NCI-H446 treated with DMSO at 0.1 percent for 48 hours (cell line): ENCODE measurements around the gene NFATC1.
"Not testable (repeated sequence)": the region's sequence is repeated elsewhere in the genome, so short reads cannot be mapped to it uniquely, and the experiment has no call there.

Source experiments
- DNase-seq: peaks from one replicate; lab custom pipeline; 2025; lab: John Stamatoyannopoulos, UW

NFATC1 gene

DNA sequence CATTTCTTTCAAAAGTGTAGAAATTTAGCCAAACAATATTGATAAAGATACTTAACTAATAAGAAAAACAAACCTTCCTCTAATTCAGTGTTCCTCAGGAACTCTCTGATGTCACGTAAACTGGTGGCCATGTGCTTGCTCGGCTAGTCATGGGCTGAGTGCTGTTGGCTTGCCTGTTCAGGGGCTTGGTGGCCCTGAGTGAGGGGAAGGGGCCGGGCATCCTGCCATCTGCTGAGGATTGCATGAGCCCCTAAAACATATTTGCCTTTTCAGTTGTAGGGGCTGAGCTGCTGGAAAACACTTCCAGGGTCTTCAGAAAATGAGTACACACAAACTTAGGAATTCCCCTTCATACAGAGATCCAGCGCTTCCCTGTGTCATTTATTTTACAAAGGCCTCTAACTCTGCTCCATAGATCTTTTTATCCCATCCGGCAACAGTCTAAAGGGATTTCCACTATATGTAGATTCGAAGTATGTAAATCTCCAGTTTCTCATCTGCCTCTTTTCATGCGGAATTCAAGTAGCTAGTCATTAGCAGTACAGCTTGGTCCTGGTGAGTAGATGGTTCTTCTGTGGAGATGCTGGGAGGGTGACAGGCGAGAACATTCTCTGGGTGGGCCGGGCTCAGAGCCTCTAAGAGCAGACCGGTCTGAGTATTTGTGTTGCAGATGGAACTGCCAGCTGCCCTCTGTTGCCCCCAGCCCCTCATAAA lies 20.1 kb upstream of the NFATC1 start:
- DNase-seq = no peak

DNA sequence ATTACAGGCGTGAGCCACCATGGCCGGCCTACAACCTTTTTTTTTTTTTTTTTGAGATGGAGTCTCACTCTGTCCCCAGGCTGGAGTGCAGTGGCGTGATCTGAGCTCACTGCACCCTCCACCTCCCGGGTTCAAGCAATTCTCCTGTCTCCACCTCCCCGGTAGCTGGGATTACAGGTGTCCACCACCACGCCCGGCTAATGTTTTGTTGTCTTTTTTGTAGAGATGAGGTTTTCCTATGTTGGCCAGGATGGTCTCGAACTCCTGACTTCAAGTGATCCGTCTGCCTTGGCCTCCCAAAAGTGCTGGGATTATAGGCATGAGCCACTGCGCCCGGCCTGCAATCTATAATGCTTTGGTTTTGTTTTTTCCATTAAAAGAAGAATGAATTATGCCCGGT lies 19.1 kb upstream of the NFATC1 start:
- DNase-seq = not testable (repeated sequence)

DNA sequence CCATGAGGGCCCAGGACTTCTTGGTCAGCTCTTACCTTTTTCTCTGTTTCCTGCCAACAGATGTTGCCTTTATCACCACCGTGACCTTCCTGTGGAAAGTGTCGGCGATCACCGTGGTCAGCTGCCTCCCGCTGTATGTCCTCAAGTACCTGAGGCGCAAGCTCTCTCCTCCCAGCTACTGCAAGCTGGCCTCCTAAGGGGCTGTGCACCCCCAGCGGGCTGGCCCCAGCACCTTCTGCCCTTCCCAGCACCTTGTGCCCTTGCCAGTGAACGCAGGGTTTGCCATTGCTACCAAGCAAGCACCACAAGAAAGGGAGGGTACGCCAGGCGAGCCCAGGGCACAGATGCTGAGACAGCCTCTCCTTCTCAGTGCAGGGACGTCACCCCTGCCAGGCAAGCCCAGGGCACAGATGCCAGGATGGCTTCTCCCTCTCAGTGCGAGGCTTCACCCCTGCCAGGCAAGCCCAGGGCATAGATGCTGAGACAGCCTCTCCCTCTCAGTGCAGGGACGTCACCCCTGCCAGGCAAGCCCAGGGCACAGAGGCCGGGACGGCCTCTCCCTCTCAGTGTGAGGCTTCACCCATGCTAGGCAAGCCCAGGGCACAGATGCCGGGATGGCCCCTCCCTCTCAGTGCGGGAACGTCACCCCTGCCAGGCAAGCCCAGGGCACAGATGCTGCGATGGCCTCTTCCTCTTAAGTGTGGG lies 18.4 kb upstream of the NFATC1 start:
- no peak for DNase-seq

DNA sequence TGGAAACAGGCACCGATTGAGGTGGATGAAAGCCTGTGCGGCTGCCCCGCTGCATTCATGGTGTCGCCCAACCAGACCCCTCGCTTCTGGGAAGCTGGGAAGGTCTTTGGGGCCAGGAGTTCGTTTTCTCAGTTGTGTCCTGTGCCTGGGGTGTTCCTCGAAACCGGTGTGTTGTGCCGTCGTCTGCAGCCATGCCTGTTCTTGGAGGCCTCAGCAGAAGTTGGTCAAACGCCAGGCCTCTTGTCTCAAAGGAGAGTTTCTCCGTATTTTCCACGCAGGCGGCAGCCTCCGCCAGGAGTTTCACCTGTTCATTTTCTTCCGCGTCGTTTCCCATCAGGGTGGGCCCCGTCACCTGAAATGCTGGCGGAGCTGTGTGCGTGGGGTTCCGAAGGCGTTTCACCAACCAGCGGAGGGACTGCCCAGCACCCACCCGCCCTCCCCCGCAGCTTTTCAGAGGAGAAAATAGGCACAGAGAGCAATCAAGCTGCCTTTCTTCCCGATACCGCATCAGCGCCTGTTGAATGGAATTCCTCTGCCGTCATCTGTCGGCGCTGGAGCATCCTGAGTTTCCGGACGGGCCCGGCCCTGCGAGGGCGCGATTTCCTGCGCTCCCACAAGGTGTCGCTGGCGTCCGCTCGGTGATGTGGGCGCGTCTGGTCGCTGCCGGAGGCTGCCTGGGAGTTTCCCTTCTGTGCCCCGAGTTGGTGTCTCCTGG lies 17.0 kb upstream of the NFATC1 start:
- DNase-seq = no peak

DNA sequence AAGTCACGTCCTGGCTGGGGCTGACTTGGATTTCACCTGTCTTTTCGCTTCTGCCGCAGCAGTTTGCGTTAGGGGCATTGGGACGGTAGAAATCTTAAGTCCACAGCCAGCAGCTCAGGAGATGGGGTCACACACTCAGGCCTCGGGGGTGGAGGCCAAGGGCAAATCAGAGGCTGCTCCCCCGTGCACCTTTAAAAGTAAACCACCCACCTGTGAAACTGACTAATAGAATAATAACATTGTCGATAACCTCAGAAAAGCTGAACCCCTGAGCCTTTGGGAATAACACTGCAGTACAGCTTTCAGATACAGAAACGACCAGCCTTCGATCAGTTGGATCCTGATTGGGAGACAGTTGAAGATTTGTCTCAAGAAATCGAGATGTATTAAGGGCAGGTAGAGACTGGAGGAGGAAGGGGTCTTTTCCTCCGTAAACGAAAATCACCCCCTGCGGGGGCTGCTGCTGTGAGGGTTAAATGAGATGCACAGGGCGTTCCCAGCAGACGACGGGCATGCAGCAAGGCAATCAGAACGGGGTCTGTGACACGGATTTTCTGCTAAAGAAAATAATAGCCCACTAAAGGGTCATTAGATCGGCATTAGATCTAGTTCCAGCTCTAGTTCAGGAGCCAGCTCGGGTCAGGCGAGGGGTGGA lies 16.4 kb upstream of the NFATC1 start:
- no peak for DNase-seq

DNA sequence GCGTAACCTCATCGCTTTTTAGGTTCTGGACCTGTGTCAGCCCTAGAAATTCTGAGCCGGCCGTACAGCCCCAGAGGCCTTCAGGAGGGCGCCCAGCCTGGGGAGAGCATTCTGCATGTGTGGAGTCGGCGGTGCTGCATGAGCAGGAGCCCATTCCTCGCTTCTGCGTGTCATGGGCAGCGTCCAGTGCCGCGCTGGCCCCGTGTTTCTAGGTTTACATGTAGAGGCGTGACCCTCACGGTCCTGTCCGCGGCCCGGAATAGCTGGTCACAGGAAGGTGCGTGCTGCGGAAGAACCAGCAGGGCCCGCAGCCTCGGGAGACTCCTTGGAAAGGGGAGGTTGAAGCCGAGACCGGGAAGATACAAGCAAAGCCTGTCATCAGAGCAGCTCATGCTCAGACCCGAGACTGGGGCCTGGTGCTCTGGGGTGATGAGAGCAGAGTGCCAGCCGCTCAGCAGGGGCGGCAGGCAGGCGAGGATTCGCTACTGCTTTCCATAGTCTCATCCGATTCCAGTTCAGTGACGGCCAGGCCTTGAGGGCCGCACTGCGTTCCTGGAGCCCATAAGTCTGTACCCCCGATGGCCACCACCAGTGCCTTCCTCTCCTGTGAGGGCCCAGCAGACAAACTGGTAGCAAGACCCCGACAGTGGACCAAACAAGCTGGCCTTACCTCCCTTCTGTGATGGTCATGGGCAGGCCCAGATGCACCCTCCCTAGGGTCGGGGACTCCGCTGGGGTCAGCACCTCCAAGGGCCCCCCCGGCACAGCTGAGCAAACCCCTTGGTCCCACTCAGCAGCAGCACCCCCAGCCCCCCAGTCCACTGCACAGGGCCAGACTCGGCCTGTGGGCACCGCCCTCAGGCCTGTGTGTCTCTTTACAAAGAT lies 15.6 kb upstream of the NFATC1 start:
- no peak for DNase-seq

DNA sequence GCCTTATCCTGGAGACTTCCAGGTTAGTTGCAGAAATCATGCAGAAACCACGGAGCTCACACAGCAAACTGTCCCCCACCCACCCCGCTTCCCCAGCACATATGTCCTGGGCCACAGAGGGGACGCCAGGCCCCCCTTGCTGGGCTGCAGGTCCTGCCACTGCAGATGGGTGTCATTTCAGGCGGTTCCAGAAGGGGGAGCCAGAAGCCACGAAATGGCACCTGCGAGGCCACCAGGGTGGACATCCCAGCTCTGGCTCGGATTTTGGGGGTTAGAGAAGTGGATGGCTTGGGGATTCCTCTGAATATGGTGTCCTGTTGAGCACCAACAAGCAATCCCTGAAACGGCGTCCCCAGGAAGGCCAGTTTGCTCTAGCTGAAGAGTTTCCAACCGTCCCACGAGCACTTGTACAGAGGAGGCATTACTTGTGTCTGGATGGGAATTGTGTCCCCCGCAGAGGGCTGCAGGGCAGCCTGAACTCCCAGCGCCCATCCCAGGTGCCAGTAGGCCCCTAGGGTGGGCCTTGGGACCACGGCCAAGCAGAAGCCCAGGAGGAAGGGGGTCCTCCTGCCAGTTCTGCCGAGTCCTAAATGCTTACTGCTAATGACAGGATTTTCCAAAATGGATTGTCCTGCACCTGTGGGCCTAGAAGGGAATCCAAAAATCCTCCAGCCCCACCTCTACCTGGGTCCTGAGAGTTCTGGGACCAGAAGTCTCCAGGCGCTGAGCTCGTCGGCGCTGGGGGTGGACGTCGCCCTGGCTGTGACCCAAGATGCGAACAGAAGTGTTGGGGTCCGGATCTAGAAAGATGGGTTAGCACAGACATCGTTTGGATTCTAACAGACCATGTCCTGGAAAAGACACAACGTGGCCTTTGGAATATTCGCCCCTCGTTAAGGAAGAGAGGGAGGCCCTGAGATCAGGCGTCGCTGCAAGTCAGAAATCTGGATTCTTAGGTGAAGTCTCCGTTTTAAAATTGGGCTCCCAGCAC lies 14.6 kb upstream of the NFATC1 start:
- no peak for DNase-seq

DNA sequence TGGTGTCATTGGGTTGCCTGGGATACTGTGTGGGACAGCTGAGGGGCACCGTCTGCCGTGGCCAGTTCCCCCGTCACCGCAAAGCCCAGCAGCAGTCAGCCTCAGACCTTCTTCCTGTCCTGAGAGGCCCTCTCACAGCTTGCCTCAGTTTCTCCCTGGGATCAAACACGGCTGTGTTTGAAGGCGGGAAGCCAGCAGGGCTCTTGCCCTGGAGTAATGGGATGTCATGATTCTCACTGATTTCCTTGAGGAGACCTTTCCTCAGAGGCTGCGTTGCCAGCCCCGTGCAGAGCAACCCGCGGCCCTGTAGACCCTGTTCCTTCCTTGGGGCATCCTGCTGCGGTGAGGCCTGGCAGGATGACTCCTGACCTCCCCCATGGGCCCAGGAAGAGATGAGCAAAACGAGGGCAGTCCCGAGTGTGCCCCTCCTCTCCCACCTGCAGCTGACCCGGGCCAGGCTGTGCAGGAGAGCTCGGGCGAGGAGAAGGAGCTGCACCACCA lies 13.9 kb upstream of the NFATC1 start:
- no peak for DNase-seq

DNA sequence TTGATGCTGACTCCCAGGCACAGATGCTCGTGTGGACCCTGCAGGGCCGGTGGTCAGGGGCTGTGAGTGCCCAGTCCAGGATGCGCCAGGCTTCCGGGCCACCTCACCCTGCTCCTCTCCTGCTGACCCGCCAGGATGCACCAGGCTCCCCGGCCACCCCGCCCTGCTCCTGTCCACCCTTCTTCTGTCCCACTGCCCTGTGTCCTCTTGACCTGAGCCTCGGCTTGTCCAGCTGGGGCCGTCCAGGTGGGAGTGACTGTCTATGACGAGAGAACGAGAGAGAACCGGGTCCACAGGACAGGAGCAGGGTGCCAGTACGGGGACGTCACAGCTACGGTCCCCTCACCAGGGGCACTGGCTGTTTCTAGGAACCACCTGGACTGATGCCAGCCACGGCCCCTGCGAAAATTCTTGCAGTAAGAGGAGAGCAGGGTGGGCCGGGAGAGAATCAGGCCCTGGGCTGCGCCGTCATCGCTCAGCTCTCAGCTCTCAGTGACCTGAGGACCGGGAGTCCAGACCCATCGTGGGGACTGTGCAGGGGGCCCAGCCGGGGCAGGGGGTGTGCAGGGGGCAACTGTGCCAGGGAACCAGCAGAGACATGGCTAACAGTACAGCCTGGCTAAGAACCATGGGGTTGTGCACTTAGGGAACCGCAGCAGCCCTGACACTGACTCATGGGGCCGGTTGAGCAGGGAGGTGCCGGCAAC lies 12.9 kb upstream of the NFATC1 start:
- no peak for DNase-seq

DNA sequence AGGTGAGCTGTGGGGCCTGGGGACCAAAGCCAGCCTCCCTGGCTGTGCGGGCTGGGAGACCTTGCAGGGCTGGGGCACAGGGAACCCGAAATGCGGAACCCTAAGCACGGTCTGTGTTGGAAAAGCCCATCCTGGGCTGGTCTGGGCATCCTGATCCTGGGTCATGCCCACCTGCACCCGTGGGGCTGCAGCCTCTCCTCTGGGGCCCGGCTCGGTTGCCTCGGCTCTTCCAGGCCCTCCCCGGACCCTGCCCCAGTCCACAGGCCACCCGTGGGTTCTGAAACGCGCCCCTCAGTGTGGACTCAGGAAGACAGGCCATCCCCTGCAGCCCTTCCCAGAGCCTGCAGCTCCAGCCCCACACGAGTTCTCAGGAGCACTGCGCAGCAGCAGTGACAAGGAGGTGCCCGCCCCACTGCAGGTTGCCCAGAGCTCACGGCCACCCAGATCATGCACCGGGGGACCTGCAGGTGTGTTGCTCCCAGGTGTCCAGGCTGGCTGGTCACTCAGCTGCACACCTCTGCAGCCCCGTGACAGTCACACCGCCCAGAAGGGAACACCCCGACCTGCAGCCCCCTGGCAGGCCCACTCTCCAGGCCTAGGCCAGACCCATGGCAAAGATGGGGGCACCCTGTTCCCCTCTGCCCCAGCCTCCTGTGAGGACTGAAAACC lies 12.2 kb upstream of the NFATC1 start:
- DNase-seq = no peak

DNA sequence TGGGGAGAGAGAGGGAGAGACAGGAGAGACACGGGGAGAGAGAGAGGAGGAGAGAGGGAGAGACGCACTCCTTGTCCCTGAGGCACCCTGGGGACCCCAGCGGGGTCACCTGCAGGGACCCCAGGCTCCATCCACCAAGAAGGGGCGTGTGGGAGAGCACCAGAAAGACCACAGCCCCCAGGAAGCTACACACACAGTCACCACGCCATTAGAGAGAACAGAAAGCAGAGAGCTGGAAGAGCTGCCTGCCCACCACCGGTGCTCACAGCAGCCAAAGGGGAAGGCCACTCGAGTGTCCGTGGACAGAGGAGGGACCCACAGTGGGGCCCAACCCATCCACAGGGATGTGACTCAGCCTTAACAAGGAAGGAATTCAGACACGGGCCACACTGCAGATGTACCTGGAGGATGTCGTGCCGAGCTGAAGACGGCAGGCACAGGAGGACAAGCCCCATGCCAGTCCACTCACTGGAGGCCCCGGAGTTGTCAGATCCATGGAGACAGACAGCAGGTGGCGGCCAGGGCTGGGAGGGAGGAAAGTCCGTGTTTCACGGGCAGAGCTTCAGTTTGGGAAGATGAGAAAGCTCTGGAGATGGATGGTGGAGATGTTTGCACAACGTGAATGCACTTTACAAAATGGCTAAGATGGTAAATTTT lies 11.5 kb upstream of the NFATC1 start:
- no peak for DNase-seq

DNA sequence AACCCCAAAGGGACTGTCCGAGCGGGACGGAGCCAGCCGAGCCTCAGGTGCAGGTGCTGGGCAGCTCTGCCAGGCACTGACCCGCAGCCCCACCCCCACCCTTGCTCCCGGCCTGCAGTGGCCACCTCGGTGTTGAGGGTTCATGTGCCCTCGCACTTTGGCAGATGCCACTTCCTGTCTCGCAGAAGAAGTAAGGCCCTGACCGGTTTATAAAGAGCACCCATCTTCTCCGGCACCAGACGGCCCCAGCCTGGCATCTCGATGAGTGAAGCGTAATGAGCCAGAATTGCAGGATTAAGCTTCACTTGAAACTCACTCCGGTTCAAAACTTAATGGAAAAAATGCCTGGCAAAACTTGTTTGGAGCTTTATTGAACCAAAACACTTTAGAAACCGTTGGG lies 10.9 kb upstream of the NFATC1 start:
- DNase-seq = no peak

DNA sequence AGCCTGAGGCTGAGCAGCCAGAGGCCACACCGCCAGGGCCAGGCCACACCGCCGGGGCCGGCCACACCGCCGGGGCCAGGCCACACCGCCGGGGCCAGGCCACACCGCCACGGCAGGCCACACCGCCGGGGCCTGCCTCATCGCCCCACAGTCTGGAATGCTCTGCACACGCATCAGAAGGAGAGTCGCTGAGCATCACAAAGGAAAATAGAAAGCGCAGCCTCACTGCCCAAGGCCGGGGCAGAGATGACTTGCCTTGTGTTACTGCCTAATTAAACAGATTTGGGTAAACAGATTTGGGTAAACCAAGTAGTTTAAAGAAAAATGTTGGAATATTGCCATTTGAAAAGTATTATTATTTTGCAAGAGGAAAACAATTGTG lies 10.4 kb upstream of the NFATC1 start:
- no peak for DNase-seq

DNA sequence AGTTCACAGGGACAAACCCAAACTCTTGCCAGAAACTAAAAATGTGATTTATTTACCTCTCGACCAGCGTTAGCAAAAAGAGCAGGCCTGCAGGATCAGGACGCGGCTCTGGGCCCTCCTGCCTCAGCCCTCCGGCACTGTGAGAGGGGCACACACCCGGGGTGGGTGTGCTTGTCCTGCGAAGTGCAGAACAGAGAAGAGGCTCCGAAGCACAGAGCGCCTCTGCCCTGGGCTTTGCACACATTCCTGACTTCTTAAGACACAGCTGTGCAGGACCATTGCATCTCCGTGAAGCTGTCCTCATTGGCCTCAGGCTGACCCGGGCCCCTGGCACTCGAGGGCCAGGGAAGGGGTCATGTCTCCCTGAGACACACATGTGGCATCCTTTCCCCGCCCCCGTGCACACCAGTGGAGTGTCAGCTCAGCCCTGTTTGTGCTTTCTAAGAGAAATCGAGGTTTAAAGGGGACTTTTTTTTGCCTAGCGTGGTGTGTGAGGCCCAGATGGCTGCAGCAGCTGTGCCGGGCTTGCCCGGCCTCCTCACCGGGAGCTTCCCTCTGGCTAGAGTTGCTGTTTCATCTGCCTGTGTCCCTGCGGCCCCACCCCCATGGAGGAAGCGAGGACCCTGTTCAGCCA lies 9.9 kb upstream of the NFATC1 start:
- DNase-seq = no peak

DNA sequence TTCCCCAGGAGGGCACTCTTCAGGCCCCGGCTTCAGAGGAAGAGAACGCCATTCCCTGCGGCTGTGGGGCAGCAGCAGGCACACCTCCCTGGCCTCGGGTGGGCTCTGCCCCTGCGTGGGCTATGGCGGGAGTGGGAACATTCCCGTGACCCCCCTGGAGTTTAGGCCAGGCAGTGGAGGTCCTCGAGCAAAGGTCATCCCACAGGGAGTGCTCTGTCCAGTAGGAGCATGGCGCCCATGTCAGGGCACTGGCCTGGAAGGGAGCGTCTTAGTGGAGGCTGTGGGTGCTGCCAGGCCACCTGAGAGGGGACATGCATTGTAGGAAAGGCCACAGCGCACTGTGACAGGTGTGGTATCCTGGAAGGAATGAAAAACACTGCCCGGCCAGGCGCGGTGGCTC lies 9.2 kb upstream of the NFATC1 start:
- DNase-seq = no peak

DNA sequence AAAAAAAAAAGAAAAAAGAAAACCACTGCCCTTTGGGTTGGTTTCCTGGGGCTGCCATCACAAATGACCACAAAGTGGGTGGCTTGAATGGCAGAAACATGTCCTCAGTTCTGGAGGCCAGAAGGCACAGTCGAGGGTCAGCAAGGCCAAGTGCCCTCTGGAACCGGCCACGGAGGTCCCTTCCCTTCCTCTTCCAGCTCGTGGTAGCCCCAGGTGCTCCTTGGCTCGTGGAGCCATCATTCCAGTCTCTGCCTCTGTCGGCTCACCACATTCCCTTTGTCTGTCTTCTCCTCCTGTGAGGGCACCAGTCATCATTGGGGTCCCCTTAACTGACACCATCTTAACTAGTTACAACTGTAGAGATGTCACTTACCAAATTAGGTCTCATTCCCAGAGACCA lies 8.5 kb upstream of the NFATC1 start:
- DNase-seq = no peak

DNA sequence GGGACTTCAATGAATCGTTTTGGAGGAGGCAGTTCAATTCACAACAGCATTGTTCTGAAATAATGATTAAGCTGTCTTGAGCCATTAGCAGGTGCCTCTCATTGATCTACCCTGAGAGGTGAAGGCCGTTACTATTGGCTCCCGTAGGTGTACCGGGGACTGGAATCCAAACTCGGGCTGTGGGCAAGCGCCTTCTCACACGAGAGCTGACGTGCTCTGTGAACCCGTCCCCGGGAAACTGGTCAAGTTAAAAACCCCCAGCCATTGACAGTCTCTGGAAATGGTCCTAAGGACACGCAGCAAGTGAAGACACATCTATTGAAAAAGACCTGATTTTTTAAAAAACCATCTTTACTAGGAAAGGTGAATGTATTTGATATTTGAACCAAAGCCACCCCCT lies 8.1 kb upstream of the NFATC1 start:
- DNase-seq = no peak

DNA sequence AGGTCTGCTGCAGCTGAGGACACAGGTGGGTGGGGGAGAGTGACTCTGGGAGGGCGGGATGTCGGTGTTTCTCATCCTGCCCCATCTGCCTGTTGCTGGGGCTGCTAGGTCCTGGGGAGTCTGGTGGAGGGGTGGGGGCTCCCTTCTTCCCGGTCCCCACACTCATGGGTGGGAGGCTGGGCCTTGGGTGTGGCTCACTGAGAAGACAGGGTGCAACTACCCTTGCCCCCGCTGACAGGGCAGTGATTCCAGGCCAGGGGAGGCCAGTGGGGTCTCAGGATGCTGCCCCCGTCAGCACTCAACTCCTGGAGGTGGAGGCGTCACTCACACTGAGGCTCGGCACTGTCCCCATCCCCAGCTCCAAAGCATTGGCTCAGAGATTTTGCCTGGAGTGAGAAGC lies 7.7 kb upstream of the NFATC1 start:
- no peak for DNase-seq
